ENCODE data around the gene CSPG5.

The CSPG5 gene, protein sequence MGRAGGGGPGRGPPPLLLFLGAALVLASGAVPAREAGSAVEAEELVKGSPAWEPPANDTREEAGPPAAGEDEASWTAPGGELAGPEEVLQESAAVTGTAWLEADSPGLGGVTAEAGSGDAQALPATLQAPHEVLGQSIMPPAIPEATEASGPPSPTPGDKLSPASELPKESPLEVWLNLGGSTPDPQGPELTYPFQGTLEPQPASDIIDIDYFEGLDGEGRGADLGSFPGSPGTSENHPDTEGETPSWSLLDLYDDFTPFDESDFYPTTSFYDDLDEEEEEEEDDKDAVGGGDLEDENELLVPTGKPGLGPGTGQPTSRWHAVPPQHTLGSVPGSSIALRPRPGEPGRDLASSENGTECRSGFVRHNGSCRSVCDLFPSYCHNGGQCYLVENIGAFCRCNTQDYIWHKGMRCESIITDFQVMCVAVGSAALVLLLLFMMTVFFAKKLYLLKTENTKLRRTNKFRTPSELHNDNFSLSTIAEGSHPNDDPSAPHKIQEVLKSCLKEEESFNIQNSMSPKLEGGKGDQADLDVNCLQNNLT
- 0.20 to 0.62 reads per million in 2 donors for total RNA-seq

DNA sequence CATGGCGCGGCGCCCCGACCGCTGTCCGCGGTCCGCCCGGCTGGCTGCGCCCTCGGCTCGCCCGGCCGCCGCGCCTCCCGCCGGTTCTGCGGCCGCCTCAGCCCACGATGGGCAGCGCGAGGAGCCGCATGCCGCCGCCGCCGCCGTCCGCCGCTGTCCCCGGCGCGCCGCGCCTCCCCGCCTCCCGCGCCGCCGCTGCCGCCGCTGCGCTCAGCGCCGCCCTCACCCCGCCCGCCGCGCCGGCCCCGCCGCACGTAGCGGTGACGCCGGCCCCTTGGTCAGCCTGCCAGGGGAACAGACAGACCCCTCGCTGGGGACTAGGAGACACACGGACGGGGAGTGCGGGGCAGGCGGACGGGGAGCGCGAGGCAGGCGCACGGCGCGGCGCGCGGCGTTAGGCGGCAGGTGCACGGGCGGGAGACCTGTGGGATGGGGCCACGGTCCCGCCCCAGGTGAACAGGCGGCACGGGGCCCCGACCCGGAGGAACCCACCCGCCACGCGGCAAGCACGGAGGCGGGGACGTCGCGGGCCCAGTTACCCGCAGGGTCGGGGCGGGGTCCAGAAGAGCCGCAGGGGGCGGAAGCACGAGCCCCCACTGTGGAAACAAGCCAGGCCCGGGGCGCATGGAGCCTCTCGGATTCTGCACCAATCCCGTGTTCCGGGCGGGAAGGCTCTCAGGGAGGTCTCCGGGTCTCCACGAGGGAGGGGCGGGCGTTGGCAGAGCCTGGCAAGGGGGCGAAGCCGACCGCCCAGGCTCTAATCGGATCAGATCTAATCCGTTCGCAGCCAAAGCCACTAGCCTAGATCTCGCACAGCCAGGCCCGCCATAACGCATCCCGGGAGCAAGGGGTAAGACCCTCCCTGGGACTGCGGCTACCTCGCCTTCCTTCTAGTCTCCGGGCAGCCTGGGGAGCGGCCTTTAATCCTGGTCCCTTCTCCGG, at the start of gene CSPG5:
Gene CSPG5, minus strand, starts transcription at position 175 of the 942 bp plus-strand sequence. Its CDS starts 172 bp downstream, at position 3.
- peak in 3 of 5 experiments; percentile 10 to 16 (median 15) for DNase-seq

GRCh38 chr3:47628426-47628825, 49.8 kb upstream of the CSPG5 start:
- DNase-seq: no peak

DNA sequence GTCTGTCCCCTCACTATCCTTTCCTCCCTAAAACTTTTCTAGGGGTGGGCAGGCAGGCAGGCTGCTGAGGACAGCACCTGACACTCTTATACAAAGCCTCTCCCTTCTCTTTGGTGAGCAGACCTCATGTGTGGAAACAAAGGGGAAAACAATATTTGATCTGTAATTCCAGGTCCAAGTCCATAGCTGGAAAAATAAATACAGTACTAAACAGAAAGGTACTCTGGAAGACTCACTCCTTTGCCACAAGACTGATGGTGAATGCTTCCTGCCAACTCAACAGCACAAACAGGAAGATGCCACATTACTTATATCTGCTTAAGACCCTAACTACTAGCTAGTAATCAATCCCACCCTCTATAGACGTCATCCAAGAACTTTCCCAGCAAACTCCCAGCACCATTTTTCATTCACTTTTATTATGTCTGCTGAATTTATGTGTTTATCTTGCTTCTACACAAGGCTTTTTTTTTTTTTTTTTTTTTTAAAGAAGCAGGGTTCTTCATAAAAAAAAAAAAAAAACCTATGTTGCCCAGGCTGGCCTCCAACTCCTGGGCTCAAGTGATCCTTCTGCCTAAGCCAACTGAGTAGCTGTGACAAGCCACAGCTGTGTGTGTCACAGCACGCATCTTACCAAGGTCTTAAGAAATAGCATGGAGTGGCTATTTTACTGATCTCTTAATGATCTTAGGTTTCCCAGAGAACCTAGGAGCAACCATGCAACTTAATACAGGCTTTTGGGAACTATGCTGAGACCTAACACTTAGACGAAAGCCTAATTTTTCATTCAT, 44.2 kb upstream of the CSPG5 start:
- no peak for DNase-seq

DNA sequence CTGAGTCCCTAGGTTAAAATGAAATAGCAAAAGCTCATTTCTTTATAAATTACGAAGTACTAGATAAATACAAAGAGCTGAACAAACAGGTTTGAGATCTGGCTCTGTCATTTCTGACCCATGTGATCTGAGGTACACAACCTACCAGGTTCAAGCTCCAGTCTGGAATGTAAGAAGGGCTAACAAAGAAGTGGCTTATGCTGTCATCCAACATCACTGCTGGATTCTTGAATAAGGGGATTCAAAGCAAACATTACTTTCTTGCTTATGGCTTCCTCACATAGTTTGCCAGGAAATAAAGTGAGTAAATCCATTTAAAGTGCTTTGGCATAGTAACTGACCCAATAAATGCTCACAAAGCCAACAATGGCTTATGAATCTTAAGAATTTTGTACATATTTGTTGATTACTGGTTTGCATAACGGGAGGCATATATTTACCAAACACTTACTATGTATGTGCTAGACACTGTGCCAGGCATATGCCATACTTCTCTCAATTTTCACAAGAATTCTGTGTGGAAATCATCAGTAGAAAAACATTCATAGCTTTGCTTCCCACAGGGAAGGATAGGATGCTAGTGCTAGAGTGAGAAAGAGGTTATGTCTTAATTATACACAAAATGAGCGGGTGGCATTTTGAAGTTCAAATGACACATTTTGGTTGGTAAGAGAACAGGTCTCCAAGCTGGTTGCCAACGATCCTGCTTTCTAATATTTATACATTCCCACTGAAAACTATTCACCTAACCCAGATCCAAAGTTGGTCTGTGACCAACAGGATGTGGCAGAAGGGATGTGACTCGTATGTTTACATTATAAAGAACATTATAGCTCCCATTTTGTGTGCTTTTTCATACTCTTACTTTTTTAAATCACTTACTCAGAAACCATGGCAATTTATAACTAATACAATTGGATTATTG, 38.7 kb upstream of the CSPG5 start:
- no peak for DNase-seq

GRCh38 chr3:47614788-47615187, 36.1 kb upstream of the CSPG5 start:
- DNase-seq: no peak

DNA sequence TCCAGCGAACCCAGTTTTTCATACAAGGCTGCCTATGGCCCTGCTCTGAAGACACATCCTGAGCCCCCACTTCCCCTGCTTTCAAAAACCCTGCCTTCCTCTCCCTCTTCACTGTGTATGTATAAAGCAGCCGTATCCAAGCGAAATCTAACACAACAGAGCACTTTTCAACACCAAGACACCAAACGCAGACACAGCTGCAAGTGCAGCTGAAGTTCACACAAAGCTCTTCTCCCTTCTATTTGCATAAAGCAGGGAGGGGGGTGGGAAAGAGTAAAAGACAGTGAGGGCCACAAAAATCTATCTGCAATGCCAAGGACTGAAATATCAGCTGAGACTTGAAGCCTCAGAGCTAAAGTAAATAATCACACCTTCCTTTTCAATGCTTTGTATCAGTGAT, 35.1 kb upstream of the CSPG5 start:
- no peak for DNase-seq

- DNase-seq: no peak
These were observed 34.2 kb upstream of the CSPG5 start for GRCh38 chr3:47612879-47613278.

DNA sequence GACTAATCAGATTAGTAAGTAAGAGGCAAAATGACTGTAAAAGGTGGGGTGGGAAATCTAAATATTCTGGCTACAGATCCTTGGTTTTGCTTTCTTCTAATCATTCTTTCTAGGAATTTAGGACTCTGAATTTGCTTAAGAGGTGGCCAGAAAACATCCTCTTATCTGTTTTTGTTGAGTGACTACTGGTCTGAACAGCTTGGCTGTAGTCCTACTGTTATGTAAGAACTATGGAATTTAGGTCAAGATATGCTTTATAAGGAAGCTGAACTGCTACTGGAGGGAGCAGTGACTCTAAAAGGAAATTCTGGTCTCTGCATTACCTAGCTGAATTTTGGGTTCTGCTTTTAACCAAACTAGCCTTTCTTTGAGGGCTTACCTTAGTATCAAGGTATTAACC, 33.5 kb upstream of the CSPG5 start:
- no peak for DNase-seq

DNA sequence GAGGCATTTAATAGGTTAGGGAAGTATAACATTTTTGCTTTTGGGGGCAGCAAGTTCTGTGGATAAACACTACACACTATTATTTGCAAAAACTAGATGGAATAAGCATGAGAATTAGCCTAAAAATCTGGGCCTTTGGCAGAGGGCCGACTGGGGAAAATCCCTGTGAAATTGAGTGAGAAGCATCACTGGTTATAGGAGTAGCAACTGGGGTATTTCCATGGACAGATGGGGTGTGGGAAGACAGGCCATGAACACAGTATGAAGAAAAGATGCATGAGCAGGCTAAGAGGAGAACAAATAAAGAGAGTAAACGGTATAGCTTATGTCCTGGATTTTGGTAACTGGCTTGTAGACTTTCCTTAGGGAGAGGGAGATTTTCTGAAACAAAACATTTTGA, 32.9 kb upstream of the CSPG5 start:
- DNase-seq: no peak

- DNase-seq: no peak
These were observed 31.9 kb upstream of the CSPG5 start for GRCh38 chr3:47610583-47610982.

- no peak for DNase-seq
These were observed 28.7 kb upstream of the CSPG5 start for GRCh38 chr3:47607335-47607734.

DNA sequence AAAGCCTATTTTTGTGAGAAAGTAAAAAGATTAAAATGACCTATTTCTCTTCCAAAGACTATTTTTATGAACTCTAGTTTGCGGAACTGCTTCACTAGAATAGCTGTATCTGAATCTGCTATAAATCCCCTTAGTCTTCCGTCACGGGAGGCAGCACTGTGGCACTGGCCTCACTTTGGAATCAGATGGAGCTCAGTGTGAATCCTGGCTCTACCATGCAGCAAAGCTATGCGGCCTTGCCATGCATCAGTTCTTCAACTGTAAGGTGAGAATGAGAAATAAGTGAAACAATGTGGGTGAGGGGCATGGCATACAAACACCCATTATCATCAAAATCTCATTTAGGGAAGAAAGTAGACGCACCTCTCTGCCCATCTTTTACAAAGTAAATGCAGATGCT, 27.5 kb upstream of the CSPG5 start:
- DNase-seq: no peak

- no peak for DNase-seq
These were observed 27.0 kb upstream of the CSPG5 start for GRCh38 chr3:47605652-47606051.

DNA sequence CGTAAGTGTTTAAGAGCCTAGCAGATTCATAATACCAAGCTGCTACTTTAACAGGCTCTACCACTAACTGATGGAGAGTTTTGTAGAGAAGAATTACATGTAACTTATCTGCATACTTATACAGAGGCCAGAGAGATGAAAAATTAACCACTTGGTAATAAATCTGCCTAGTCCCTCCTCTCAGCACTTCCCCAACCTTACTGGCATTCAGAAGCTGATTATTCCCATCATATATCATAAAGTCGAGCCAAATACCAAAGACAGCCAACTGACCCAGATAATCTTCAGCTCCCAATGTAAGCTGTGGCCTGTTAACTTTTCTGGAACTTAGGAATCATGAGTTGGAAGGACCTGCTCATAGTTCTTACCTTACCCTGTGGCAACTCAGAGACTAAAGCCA, 25.5 kb upstream of the CSPG5 start:
- no peak for DNase-seq

GRCh38 chr3:47603332-47603731, 24.7 kb upstream of the CSPG5 start:
- DNase-seq: no peak

- no peak for DNase-seq
These were observed 22.6 kb upstream of the CSPG5 start for GRCh38 chr3:47601281-47601680.

GRCh38 chr3:47594792-47595191, 16.1 kb upstream of the CSPG5 start:
- DNase-seq: no peak

DNA sequence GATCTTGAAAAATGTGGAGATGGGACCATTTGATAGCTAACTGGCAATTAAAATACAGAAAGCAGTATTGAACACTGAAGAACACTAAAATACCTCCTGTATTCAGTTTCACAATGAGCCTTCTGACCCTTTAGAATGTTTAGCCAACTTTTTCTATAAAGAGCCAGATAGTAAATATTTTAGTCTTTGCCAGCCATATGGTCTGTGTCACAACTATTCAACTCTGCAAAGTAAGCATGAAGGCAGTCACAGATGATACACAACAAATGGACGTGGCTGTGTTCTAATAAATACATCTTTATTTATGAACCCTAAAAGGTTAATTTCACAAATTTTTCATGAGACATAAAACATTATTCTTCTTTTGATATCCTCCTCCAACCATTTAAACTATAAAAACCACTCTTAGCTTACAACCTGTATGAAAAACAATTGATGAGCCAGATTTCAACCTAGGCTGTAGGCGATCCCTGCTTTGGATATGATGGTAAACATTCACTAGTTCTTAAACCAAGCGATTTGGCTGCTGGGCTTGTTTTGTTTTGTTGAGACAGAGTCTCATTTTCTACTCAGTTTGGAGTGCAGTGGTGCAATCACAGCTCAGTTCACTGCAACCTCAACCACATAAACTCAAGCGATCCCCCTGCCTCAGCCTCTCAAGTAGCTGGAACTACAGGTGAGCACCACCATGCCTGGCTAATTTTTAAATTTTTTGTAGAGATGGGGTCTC, 13.6 kb upstream of the CSPG5 start:
- no peak for DNase-seq

- no peak for DNase-seq
These were observed 11.6 kb upstream of the CSPG5 start for GRCh38 chr3:47590216-47590615.

DNA sequence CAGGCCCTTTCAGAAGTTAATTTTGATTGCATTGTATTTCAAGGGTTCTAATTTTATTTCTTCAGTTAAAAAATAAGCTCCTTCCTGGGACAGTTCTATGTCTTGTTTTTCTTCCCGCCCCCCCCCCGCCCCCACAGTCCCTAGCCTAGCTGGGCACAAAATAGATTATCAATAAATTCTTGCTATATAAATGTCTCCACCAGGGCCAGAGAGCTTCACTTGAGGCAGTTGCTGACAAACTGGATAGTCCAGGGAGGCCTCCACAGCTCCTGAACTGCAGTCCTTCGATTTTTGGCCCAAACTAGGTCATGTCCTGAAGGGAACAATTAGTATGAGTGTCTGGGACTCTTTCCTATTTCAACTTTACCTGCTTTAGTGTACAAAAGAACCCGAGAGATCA, 9.9 kb upstream of the CSPG5 start:
- DNase-seq: no peak

- no peak for DNase-seq
These were observed 9.4 kb upstream of the CSPG5 start for GRCh38 chr3:47588053-47588452.

All from T-helper 2 cell (primary cell).